RWPE2 (cell line): ENCODE measurements around the gene CTSZ.

Source experiments
- ATAC-seq: fragments of 200-7000 bp; cut with Tn5 transposase; 3 replicates; pipeline ENCODE4 v1.9.1; 2021; ENCODE audit warnings: low read depth
- DNase-seq: peaks from one replicate; pipeline ENCODE4 v3.0.0-alpha.2; 2020; ENCODE audit warnings: low spot score
- H3K27ac ChIP-seq: fragments of 450-650 bp; 2 replicates; pipeline ENCODE4 v1.5.1; 2017; ENCODE audit warnings: mild to moderate bottlenecking; ENCODE audit not compliant: poor library complexity, severe bottlenecking
- H3K27me3 ChIP-seq: fragments of 250-450 bp; sonication (Bioruptor Pico); 2 replicates; pipeline ENCODE4 v1.5.1; 2021; ENCODE audit warnings: mild to moderate bottlenecking, moderate library complexity; ENCODE audit not compliant: insufficient read depth, poor library complexity, severe bottlenecking
- H3K36me3 ChIP-seq: fragments of 250-450 bp; sonication (Bioruptor Pico); 2 replicates; pipeline ENCODE4 v1.5.1; 2020; ENCODE audit warnings: low read depth, mild to moderate bottlenecking, moderate library complexity
- H3K4me1 ChIP-seq: fragments of 250-450 bp; sonication (Bioruptor Pico); 2 replicates; pipeline ENCODE4 v1.5.1; 2021; ENCODE audit warnings: mild to moderate bottlenecking, moderate library complexity; ENCODE audit not compliant: insufficient read depth, poor library complexity, severe bottlenecking
- H3K4me3 ChIP-seq: fragments of 250-450 bp; sonication (Bioruptor Pico); 2 replicates; pipeline ENCODE4 v1.5.1; 2021; ENCODE audit warnings: mild to moderate bottlenecking, moderate library complexity; ENCODE audit not compliant: severe bottlenecking
- H3K9me3 ChIP-seq: fragments of 250-450 bp; sonication (Bioruptor Pico); 2 replicates; pipeline ENCODE4 v1.5.1; 2021; ENCODE audit warnings: mild to moderate bottlenecking, moderate library complexity; ENCODE audit not compliant: severe bottlenecking
- TF ChIP-seq, protein P1 (sequence below): fragments of 450-650 bp; IDR thresholded peaks from one replicate; pipeline ENCODE4 v1.5.1; 2017; ENCODE audit warnings: mild to moderate bottlenecking, moderate library complexity; ENCODE audit not compliant: poor library complexity, severe bottlenecking

CTSZ gene

DNA sequence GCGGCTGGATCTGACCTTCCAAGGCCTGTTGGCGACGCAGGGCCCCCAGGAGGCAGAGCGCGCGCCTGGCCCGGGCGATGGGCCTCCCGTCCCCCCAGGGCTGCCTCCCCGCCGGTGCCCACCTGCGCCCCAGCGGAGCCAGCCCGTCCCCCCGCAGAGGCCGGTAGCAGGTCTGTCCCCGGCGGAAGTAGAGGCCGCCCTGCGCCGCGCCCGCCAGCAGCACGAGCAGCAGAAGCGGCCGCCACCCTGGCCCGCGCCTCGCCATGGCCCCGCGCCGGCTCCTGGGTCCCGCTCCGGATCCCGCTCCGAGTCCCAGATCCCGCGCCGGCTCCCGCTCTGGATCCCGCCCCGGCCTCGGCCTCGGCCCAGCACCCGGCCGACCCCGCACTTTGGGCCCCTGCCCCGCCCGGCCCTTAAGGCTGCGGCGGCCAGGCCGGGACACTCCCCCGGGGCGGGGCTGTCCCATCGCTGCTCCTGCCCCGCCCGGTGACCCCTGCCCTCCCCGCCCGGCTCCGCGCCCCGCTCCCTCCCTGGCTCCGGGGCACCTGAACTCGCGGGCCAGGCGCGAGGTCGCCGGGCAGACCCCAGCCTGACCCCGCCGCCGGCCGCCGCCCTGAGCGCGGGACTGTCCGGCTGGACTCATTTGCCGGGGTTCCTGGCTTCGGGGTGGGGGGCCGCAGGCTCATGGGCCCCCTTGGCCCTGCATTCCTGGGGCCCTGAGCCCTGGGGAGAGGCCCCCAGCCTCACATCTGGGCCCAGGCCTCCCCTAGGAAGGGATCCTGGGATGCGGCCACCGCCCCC is at the start of gene CTSZ:
Gene CTSZ (minus strand): TSS at position 391 of the 801 bp plus-strand sequence. CDS start 126 bp downstream, at position 265.
- ATAC-seq (peak; percentile 58), DNase-seq (peak; percentile 85)
- TF ChIP-seq, protein P1, sequence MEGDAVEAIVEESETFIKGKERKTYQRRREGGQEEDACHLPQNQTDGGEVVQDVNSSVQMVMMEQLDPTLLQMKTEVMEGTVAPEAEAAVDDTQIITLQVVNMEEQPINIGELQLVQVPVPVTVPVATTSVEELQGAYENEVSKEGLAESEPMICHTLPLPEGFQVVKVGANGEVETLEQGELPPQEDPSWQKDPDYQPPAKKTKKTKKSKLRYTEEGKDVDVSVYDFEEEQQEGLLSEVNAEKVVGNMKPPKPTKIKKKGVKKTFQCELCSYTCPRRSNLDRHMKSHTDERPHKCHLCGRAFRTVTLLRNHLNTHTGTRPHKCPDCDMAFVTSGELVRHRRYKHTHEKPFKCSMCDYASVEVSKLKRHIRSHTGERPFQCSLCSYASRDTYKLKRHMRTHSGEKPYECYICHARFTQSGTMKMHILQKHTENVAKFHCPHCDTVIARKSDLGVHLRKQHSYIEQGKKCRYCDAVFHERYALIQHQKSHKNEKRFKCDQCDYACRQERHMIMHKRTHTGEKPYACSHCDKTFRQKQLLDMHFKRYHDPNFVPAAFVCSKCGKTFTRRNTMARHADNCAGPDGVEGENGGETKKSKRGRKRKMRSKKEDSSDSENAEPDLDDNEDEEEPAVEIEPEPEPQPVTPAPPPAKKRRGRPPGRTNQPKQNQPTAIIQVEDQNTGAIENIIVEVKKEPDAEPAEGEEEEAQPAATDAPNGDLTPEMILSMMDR: peak; percentile 12
- H3K4me3 ChIP-seq: peak within 1 kb of the TSS; percentile 73
- H3K4me1 ChIP-seq: peaks cover 20% of the 10 kb centered on the region
- no peaks in the 10 kb centered on the region for H3K9me3 ChIP-seq
- peaks cover 31% of the 10 kb centered on the region for H3K36me3 ChIP-seq
- H3K27ac ChIP-seq: peak within 1 kb of the TSS; percentile 66
- no peaks in the 10 kb centered on the region for H3K27me3 ChIP-seq

DNA sequence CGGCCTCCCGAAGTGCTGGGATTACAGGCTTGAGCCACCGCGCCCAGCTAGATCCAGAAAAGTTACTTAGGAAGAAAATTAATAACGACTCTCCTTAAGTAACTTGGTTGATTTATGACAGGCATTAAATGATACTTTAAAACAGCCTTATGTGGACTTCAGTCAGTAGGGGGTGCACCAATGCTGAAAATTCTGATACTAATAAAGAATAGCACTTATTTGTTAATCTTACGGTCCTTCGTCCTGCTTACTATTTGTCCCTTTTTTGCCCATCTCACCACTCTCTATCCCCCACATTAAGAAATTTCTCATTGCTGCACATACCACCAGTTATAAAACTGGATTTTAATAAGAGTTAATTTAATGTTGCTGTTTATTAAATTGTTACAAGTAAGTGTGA is 48.2 kb upstream of the CTSZ start:
- Histone ChIP-seq H3K27ac (no peak overlapping the region), H3K4me3 (no peak overlapping the region), H3K27me3 (peaks cover 4% of the 10 kb centered on the region), H3K4me1 (no peaks in the 10 kb centered on the region), H3K9me3 (no peaks in the 10 kb centered on the region), H3K36me3 (no peaks in the 10 kb centered on the region)
- TF ChIP-seq, protein P1: peak; percentile 97
- DNase-seq: no peak
- peak; percentile 75 for ATAC-seq

DNA sequence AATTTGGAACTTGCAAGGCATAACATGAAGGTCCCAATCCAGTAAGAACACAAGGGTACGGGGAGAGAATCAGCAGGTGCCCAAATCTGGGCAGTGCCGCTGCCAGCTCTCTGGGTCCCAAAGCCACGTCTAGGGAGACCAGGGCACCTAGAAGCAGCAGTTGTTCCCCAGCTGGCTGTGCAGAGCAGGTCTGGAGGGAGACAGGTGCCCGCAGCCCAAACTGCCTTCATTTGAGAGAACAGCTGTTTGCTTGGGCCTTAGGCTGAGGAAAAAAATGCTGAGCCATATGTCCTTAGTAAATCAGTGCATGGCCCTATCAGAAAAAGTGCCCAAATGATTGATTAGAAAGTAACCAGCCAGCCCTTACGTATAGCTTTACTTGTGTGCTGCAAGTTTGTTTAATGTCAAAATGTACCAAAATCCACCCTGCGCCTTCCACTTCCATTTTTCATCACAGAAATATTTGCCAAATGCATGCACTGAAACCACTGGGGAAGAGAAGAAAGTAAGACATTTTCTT is 44.7 kb upstream of the CTSZ start:
- ATAC-seq (no peak), DNase-seq (no peak)
- Histone ChIP-seq H3K9me3 (no peaks in the 10 kb centered on the region), H3K27ac (no peak overlapping the region), H3K36me3 (no peaks in the 10 kb centered on the region), H3K4me1 (peaks cover 8% of the 10 kb centered on the region), H3K4me3 (no peak overlapping the region), H3K27me3 (peaks cover 4% of the 10 kb centered on the region)
- TF ChIP-seq, protein P1: no peak

DNA sequence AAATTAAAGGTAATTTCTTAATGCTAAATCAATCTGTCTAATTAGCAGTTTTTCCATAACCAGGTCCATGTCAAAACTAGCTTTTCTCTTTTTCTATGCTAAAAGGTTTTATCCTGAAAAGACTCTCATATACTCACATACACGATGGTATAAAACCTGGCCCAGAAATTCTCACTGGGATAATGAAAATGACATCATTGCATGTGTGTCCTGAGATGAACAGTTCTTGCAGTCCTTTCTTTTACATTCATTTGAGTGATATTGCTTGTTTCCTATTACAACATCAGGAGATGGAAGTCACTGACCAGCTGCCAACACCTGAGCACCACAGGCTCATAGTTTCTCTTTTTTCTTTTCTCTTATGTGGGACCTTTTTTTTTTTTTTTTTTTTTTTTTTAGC is 43.4 kb upstream of the CTSZ start:
- no peak for DNase-seq
- no peak overlapping the region for H3K4me3 ChIP-seq
- no peaks in the 10 kb centered on the region for H3K9me3 ChIP-seq
- ATAC-seq: no peak
- TF ChIP-seq, protein P1: no peak
- peaks cover 8% of the 10 kb centered on the region for H3K4me1 ChIP-seq
- H3K27ac ChIP-seq: no peak overlapping the region
- H3K27me3 ChIP-seq: peaks cover 4% of the 10 kb centered on the region
- no peaks in the 10 kb centered on the region for H3K36me3 ChIP-seq

DNA sequence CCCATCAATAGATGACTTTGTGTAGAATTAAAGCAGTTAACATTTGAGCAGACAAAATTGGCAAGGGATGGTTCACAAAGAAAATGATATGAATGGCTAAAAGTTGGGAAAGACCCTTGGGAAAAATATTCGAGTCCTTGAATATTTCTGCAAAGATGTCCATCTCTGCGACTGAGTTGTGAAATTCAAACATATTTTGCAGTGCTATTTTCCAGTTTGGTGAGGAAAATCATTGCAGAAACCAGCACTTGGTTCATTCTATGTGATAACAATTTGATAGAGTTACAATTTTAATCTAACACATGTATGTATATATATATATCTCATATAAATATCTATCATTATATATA is 41.6 kb upstream of the CTSZ start:
- Histone ChIP-seq H3K4me3 (no peak overlapping the region), H3K4me1 (peaks cover 12% of the 10 kb centered on the region), H3K27me3 (peaks cover 4% of the 10 kb centered on the region), H3K9me3 (no peaks in the 10 kb centered on the region), H3K27ac (no peak overlapping the region), H3K36me3 (no peaks in the 10 kb centered on the region)
- TF ChIP-seq, protein P1: no peak
- DNase-seq (no peak), ATAC-seq (no peak)
